ENCODE measurements around the gene FSIP1. TPM values are rescaled to one million over a fixed set of nuclear protein-coding genes. Genes with fewer than 3 reads are reported as not detected.

The FSIP1 gene
- total RNA-seq, 2 experiments from 2014 or later = 0.50 to 0.56 TPM

DNA sequence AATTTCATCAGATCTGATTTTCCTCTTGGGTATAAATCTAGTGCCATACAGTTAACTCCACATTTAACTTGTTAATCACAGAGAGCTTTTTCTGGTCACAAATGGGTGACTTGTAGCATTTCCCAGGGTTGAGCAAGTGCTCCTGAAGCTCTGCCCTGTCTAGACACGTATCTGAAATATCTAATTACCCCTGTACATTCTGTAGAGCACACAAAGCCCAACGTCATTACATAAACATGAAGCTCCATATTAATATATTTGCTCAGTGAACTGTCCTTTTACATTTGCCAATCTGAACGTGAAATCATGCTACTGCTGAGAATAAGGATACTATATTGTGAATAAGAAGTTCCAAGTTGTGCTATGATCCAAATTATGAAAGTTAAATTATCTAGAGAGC, 152.7 kb downstream of the FSIP1 start:
- ATAC-seq = no peak
- peaks cover 63% of the 10 kb centered on the region for H3K4me1 Mint-ChIP-seq
- H3K27ac Mint-ChIP-seq = peak overlapping the region; percentile 82
- no peak for DNase-seq
- CTCF ChIA-PET = interaction anchor here (1.5 to 3.2 kb wide), 5 partner anchors 11 to 127 kb away, joined by 3 to 18 read pairs (median 8); partner anchors contain the start of gene THBS1
- H3K36me3 Mint-ChIP-seq = peaks cover 31% of the 10 kb centered on the region
- H3K4me3 Mint-ChIP-seq = no peak overlapping the region
- peaks cover 2% of the 10 kb centered on the region for H3K9me3 Mint-ChIP-seq (ENCODE audit: low read depth)
- no peaks in the 10 kb centered on the region for H3K27me3 Mint-ChIP-seq

DNA sequence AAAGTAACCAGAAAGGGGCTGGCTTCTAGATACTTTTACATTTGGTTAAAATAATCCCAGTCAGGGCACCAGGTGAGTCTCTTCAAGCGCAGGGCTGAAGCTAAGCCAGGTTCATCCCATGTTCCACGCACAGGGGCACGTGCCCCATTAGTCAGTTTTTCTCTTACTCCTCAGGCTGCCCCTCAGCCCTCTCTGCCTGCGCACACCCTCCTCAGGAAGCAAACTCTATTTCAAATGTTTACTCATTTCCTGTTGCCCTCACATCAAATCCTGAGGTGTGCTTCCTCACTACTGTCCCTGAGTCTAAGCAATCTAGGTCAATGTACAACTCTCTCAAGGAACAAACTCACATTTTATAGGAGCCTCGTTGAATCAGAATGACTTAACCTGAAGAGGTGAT, 153.3 kb downstream of the FSIP1 start:
- CTCF ChIA-PET = interaction anchor here (0.8 to 3.2 kb wide), 7 partner anchors 11 to 127 kb away, joined by 3 to 18 read pairs (median 6); partner anchors contain the start of gene THBS1
- ATAC-seq (peak; percentile 74), DNase-seq (peak; percentile 83)
- H3K36me3 Mint-ChIP-seq = peaks cover 34% of the 10 kb centered on the region
- no peak overlapping the region for H3K4me3 Mint-ChIP-seq
- no peaks in the 10 kb centered on the region for H3K27me3 Mint-ChIP-seq
- H3K9me3 Mint-ChIP-seq (ENCODE audit: low read depth) = peaks cover 2% of the 10 kb centered on the region
- H3K4me1 Mint-ChIP-seq = peaks cover 68% of the 10 kb centered on the region
- peak overlapping the region; percentile 82 for H3K27ac Mint-ChIP-seq

DNA sequence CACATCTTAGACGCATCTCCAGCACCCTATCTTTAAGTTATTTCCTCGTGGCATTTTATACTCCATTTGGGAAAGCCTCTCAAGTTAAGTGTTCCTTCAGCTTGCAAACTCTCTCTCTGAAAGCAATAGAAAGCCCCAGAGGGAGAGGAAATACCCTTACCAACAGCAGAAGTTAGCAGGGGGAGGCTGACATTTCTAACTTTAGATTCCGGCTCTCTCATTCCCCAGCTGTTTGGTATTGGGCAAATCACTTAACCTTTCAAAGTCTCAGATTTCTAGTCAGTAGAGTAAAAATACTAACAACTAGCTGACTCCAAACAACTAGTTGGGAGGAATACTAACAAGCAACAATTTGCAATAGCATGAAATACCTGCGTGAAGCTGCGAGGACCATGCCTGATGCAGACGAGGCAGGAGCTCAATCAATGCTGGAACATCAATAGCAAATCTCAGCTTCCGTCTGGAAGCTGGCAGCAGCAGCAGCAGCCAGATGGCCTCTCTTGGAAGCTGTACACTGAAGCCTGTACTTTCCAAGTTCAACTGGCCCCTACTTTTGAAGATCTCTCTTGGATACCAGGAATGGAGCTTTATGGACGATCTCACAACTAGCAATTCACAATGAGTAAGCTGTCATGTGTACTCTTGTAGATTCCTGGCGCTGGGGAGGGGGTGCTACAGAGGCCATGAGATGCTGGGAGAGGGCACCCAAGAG, 153.9 kb downstream of the FSIP1 start:
- H3K4me3 Mint-ChIP-seq = no peak overlapping the region

DNA sequence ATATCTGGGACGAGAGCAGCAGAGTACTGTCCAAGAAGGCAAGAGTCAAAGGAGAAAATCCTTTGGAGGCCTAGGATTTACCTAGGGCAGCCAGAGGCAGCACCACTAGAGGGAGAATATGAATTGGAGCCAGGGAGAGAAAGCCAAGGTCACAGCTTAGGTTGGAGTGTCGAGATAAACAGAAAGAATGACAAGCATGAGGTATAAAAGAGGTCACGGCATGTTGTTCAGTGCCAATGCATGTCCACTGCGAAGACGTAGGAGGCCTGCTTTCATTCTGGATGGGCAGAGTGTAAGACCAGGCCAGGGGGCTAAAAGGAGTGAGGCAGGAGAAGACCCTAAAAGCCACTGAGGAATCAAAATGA, 154.5 kb downstream of the FSIP1 start:
- no peak for DNase-seq
- Mint-ChIP-seq H3K4me1 (peaks cover 80% of the 10 kb centered on the region), H3K27me3 (no peaks in the 10 kb centered on the region), H3K27ac (peak overlapping the region; percentile 52), H3K9me3 (ENCODE audit: low read depth) (peaks cover 2% of the 10 kb centered on the region), H3K4me3 (no peak overlapping the region), H3K36me3 (peaks cover 34% of the 10 kb centered on the region)
- ATAC-seq = no peak
- CTCF ChIA-PET = interaction anchor here (1.1 to 3.2 kb wide), 4 partner anchors 13 to 56 kb away, joined by 3 to 18 read pairs (median 4); partner anchors contain the start of gene THBS1

More for the DNA sequence above, 153.9 kb downstream of the FSIP1 start:
- ATAC-seq (no peak), DNase-seq (no peak)
- peak overlapping the region; percentile 82 for H3K27ac Mint-ChIP-seq
- H3K4me1 Mint-ChIP-seq = peaks cover 75% of the 10 kb centered on the region
- H3K36me3 Mint-ChIP-seq = peaks cover 34% of the 10 kb centered on the region
- H3K27me3 Mint-ChIP-seq = no peaks in the 10 kb centered on the region
- CTCF ChIA-PET = interaction anchor here (0.8 to 3.2 kb wide), 8 partner anchors 10 to 128 kb away, joined by 3 to 18 read pairs (median 4); partner anchors contain the start of gene THBS1
- H3K9me3 Mint-ChIP-seq (ENCODE audit: low read depth) = peaks cover 2% of the 10 kb centered on the region

DNA sequence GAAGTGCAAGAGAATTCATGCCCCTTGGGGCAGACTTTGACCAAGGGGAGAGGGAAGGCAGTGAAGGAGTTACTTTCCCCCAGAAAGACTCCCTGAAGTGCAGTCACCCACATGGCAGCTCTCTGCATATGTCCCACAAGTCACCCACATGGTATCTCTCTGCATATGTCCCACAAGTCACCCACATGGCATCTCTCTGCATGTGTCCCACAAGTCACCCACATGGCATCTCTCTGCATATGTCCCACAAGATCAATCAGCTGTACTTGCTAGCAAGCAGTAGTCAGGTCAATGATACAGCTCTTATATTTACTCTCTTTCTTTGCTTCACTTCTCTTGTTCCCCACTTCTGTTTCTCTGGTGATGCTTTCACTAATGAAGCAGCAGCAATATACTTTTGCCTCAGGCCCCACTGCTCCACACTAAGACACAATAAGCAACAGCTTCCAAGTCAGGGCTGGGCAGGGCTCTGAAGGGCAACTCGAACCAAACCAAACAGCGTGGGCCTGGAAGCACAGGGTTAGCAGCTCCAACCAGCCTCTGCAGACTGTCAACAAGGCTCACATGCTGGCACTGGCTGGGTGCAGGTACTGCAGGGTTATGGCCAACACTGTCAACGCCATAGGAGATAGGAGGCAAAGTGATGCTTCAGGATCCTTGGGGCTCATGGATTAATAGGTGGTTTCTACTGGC, 155.0 kb downstream of the FSIP1 start:
- H3K27me3 Mint-ChIP-seq = no peaks in the 10 kb centered on the region
- peaks cover 2% of the 10 kb centered on the region for H3K9me3 Mint-ChIP-seq (ENCODE audit: low read depth)
- peaks cover 37% of the 10 kb centered on the region for H3K36me3 Mint-ChIP-seq
- H3K4me3 Mint-ChIP-seq = no peak overlapping the region
- CTCF ChIA-PET = interaction anchor here (1.3 kb wide), 1 partner anchor 14 kb away, joined by 5 read pairs; no protein-coding TSS in a partner anchor
- H3K4me1 Mint-ChIP-seq = peaks cover 86% of the 10 kb centered on the region
- ATAC-seq (no peak), DNase-seq (no peak)
- H3K27ac Mint-ChIP-seq = peak overlapping the region; percentile 52

DNA sequence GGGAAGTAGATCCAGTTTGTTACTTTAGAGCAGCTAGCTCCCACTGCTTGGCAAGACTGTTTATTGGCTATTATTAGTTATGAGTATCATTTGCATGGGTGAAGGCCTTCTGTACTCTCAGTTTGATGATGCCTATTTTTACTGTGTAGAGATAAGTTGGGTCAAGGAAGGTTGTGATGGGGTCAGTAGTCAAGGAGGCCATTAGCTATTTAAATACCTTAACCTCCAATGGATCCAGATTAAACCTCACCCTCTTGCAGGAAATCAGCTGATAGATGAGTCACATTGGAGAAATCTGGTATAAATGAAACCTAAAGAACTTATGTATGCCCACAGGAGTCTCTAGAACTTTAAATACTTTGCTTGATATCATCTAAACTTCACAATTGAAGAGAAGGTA, 156.8 kb downstream of the FSIP1 start:
- Mint-ChIP-seq H3K36me3 (peaks cover 46% of the 10 kb centered on the region), H3K9me3 (ENCODE audit: low read depth) (peaks cover 8% of the 10 kb centered on the region), H3K4me3 (no peak overlapping the region), H3K4me1 (peaks cover 88% of the 10 kb centered on the region), H3K27me3 (no peaks in the 10 kb centered on the region), H3K27ac (peak overlapping the region; percentile 100)
- CTCF ChIA-PET = interaction anchor here (1.1 to 3.2 kb wide), 5 partner anchors 10 to 39 kb away, joined by 4 to 16 read pairs (median 11); no protein-coding TSS in a partner anchor
- DNase-seq (no peak), ATAC-seq (no peak)

DNA sequence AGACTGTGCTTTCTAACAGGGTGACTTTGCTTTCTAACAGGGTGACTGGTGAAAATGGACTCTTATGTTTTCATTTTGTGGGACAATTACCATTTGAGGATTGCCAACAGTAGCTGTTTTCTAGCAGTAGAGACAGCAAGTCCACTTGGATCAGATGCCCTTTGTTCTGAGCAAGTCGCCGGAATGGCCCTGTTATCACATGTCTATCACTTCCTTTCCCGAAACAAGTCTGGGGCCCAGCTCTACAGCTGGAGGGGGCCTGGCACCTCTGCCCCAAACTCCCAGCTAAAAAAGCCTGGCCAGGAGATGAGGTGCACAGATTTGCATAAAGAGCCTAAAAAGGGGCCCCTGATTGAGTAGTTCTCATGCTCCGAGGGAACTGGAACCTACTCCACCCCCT, 157.2 kb downstream of the FSIP1 start:
- peak overlapping the region; percentile 62 for H3K4me3 Mint-ChIP-seq

DNA sequence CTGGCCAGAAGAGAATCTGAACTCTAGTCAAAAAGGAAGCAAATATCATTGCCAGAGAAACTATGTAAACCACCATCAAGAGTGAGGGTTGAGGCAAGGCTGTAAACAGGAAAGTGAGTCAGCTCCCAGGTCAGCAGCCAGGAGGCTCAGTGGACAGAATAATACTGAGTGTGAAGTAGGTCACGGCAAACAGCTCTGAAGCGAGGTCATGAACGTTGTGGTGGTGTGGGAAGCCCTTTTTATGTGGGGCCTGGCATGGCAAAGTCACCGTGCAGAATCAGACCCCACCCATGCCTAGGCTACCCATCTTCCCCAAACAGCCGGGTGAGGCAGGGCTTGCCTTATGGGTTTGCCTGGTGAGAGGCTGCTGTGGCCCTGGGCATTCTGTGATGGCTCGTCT, 157.8 kb downstream of the FSIP1 start:
- H3K36me3 Mint-ChIP-seq = peaks cover 42% of the 10 kb centered on the region
- peak; percentile 83 for ATAC-seq
- no peaks in the 10 kb centered on the region for H3K27me3 Mint-ChIP-seq
- peak overlapping the region; percentile 62 for H3K4me3 Mint-ChIP-seq
- H3K27ac Mint-ChIP-seq = peak overlapping the region; percentile 100
- DNase-seq = peak; percentile 92
- CTCF ChIA-PET = interaction anchor here (1.1 to 3.2 kb wide), 11 partner anchors 11 to 132 kb away, joined by 3 to 16 read pairs (median 10); partner anchors contain the start of gene THBS1
- H3K4me1 Mint-ChIP-seq = peaks cover 80% of the 10 kb centered on the region
- H3K9me3 Mint-ChIP-seq (ENCODE audit: low read depth) = peaks cover 8% of the 10 kb centered on the region

More for the DNA sequence above, 157.2 kb downstream of the FSIP1 start:
- CTCF ChIA-PET = interaction anchor here (1.1 to 3.2 kb wide), 10 partner anchors 10 to 132 kb away, joined by 3 to 16 read pairs (median 10); partner anchors contain the start of gene THBS1
- Mint-ChIP-seq H3K36me3 (peaks cover 44% of the 10 kb centered on the region), H3K27ac (peak overlapping the region; percentile 100), H3K27me3 (no peaks in the 10 kb centered on the region), H3K9me3 (ENCODE audit: low read depth) (peaks cover 8% of the 10 kb centered on the region), H3K4me1 (peaks cover 86% of the 10 kb centered on the region)
- ATAC-seq (no peak), DNase-seq (no peak)

DNA sequence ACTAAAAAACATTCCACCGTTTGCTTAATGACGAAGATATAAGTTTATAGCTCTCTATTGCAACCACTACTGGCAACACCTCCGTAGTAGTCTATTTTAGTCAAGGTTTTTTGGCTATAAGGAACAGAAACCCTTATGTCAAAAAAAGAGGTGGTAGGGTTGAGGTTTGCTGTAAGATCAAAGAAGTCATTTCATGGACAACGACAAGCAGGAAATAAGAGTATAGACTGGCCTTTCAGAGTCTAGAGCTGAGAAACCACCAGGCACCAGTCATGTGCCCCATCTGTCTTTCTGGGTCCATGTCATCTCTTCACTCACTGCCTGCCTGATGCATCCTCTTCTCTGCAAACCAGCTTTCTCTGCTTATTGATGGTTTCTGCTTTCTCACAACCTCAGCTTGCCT, 159.1 kb downstream of the FSIP1 start:
- DNase-seq (peak; percentile 83), ATAC-seq (peak; percentile 76)
- CTCF ChIA-PET = interaction anchor here (0.9 to 3.2 kb wide), 9 partner anchors 12 to 134 kb away, joined by 3 to 16 read pairs (median 6); partner anchors contain the start of gene THBS1
- Mint-ChIP-seq H3K4me3 (peak overlapping the region; percentile 41), H3K9me3 (ENCODE audit: low read depth) (peaks cover 8% of the 10 kb centered on the region), H3K27ac (peak overlapping the region; percentile 100), H3K27me3 (no peaks in the 10 kb centered on the region), H3K36me3 (peaks cover 41% of the 10 kb centered on the region), H3K4me1 (peaks cover 67% of the 10 kb centered on the region)

DNA sequence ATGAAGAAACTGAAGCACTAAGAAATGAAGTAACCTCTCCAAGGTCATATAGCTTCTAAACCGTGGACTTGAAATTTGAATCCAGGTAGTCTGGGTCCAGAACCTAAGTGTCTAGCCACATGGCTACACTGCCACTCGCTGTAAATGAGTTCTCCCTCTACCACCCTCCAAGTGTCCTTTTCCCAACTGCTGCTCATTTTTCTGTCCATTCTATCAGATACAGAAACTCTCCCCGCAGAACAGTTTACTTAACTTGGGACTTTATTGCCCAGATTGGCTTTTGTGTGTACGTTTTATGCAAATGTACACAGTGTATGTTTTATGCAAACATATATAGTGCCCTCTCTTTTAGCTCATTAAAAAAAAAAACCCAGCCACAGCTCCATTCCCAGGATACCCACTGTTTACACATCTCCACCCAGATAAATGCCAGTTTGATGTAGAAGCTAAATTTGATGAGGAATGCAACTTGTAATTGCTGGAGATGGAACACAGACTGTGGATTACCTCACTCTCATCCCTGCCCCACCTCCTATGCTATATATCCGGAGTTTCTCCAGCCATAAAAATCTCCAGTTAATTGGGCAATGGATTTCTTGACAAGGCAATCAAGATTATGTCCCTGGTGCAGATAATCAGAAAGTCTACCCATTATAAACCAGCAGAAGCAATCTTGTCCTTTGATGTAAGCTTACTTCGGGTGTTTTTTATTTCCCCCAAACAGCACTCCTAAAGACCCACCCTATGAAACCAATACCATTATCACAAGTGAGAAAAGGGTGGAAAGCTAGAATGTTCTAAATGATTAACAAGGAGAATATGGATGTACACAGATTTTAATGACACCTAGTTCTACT, 159.8 kb downstream of the FSIP1 start:
- Mint-ChIP-seq H3K4me3 (peak overlapping the region; percentile 2), H3K36me3 (peaks cover 41% of the 10 kb centered on the region), H3K27ac (peak overlapping the region; percentile 100), H3K9me3 (ENCODE audit: low read depth) (peaks cover 8% of the 10 kb centered on the region), H3K4me1 (peaks cover 62% of the 10 kb centered on the region), H3K27me3 (no peaks in the 10 kb centered on the region)
- DNase-seq (no peak), ATAC-seq (no peak)
- CTCF ChIA-PET = interaction anchor here (0.9 to 3.2 kb wide), 10 partner anchors 12 to 134 kb away, joined by 3 to 15 read pairs (median 6); partner anchors contain the start of gene THBS1

DNA sequence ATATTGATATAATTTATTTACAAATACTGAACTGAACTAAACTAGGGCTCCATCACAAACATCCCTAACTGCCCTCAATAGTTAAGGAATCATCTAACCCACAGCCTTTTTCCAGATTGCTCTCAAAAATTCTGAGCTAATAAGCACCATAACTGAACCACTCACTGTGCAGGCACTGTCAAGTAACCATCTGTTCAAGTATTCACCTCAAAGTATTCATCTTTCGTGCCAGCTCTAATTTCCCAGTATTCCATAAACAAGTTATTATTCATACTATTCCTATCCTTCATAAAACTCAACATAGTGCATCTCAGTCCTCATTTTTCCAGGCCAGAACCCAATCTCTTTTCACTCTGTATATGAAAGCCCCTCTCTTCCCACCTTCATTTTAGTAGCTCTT, 160.7 kb downstream of the FSIP1 start:
- no peak overlapping the region for H3K4me3 Mint-ChIP-seq
- no peaks in the 10 kb centered on the region for H3K27me3 Mint-ChIP-seq
- H3K9me3 Mint-ChIP-seq (ENCODE audit: low read depth) = peaks cover 6% of the 10 kb centered on the region
- no peak overlapping the region for H3K27ac Mint-ChIP-seq
- DNase-seq (no peak), ATAC-seq (no peak)
- peaks cover 52% of the 10 kb centered on the region for H3K4me1 Mint-ChIP-seq
- CTCF ChIA-PET = interaction anchor here (1.1 to 3.2 kb wide), 5 partner anchors 14 to 41 kb away, joined by 3 to 15 read pairs (median 5); partner anchors contain the start of gene THBS1
- H3K36me3 Mint-ChIP-seq = peaks cover 35% of the 10 kb centered on the region

DNA sequence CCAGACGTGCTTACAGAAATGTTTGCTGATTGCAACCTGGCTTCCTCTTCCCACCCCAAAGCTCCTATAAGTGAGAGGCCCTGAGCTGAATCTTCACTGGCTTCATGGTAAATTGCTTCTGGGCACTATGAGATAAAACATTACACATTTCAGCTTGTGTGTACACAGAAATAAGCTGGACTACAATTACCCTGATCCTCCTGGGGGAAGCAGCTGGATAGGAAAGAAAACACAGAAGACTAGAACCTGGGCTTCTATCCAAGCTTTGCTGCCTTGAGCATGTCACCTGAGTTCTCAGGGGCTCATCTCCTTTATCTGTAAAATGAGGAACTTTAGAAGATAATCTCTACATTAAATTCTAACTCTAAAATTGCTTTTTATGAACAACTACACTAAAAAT, 161.4 kb downstream of the FSIP1 start:
- peaks cover 27% of the 10 kb centered on the region for H3K36me3 Mint-ChIP-seq
- H3K27me3 Mint-ChIP-seq = no peaks in the 10 kb centered on the region
- CTCF ChIA-PET = interaction anchor here (0.6 to 2.5 kb wide), 4 partner anchors 10 to 742 kb away, joined by 3 to 6 read pairs (median 4); no protein-coding TSS in a partner anchor
- no peak overlapping the region for H3K4me3 Mint-ChIP-seq
- H3K9me3 Mint-ChIP-seq (ENCODE audit: low read depth) = peaks cover 6% of the 10 kb centered on the region
- ATAC-seq (no peak), DNase-seq (no peak)
- no peak overlapping the region for H3K27ac Mint-ChIP-seq
- peaks cover 48% of the 10 kb centered on the region for H3K4me1 Mint-ChIP-seq
